Testis (tissue), 3 donors: ENCODE results near the gene XXYLT1. TPM values are rescaled to one million over a fixed set of nuclear protein-coding genes. Genes with fewer than 3 reads are reported as not detected.

ENCODE experiments used
- DNase-seq: peaks from one replicate; pipeline ENCODE4 v3.0.0-alpha.2; 2019
- H3K27ac ChIP-seq, 2 donors: fragments of 200-600 bp; sonication (generic); one replicate each; pipeline ENCODE4 v1.5.1; 2019
- H3K27me3 ChIP-seq: fragments of 200-600 bp; sonication (generic); one replicate; pipeline ENCODE4 v1.5.1; 2019
- H3K36me3 ChIP-seq: fragments of 200-600 bp; sonication (generic); one replicate; pipeline ENCODE4 v1.5.1; 2017; ENCODE audit warnings: low read depth; ENCODE audit errors: missing control alignments
- H3K4me1 ChIP-seq: fragments of 200-600 bp; sonication (generic); one replicate; pipeline ENCODE4 v1.5.1; 2019
- H3K4me3 ChIP-seq, 2 donors: fragments of 200-600 bp; sonication (generic); one replicate each; pipeline ENCODE4 v1.5.1; 2017 to 2019
- H3K9me3 ChIP-seq: fragments of 200-600 bp; sonication (generic); one replicate; pipeline ENCODE4 v1.5.1; 2017
- CTCF ChIP-seq, 3 experiments: fragments of 450-650 bp in 2 of 3; fragments of 200-600 bp in 1 of 3; sonication (generic) in 1 of 3; IDR thresholded peaks; one replicate each; pipeline ENCODE4 v1.5.1; 2016 to 2019; ENCODE audit warnings: antibody characterized with exemption in 3 of 3, mild to moderate bottlenecking in 2 of 3, moderate library complexity in 1 of 3
- POLR2A ChIP-seq: fragments of 450-650 bp; IDR thresholded peaks from one replicate; pipeline ENCODE4 v1.6.1; 2017; ENCODE audit warnings: antibody characterized with exemption, mild to moderate bottlenecking, moderate library complexity
- WGBS, 2 donors: methylation state at CpG; one replicate each; pipeline ENCODE4 v1.1.5; 2018; 5-methylcytosine and 5-hydroxymethylcytosine counted together
- intact Hi-C: fragments of 100-400 bp; cut with DNase I; formaldehyde crosslinking; loops from one replicate; pipeline ENCODE4 v1.15.1; 2023; ENCODE audit warnings: low total_unique reads
- polyA plus RNA-seq: library from polyadenylated mRNA; stranded (reverse); fragments of 350-450 nt; fragmentation: Illumina TruSeq; extraction: RNeasy Lipid Tissue Mini Kit (QIAGEN cat#74804); gene quantifications from one replicate; pipeline ENCODE4 v1.2.3, GENCODE V29; 2014; ENCODE audit warnings: low read depth, low replicate concordance; ENCODE audit not compliant: insufficient read depth
- total RNA-seq, 2 donors: library from RNA; depleted of rRNA; stranded (reverse); fragments of >200 nt; gene quantifications; one replicate each; pipeline ENCODE4 v1.2.3, GENCODE V29; 2016

XXYLT1 gene
- total and polyA plus RNA-seq, 3 donors from 2014 or later, result 7.2 to 12.5 (median 11.1) TPM

DNA sequence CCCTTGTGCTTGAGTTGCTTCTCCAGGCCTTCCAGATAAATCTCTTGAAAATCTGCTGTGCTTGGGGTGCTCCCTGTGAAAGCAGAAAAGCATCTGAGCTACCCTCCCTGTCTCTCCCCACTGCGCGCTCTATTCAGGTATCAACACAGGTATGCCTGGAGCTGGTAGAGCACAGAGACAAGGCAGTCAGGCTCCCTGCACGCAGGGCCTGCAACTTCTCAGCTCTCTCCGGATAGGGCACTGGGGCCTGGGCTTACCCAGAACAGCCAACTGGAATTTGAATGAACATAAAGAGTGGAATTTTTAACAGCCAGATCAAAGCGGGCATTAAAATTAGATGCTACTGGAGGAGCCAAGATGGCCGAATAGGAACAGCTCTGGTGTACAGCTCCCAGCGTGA is 183.6 kb downstream of the XXYLT1 start:
- WGBS, 2 donors, result 77 to 81% methylated on average over 7 of the region's 7 CpGs
- intact Hi-C loops, result no loop called here

GRCh38 chr3:195086885-195087284 is 184.1 kb downstream of the XXYLT1 start:
- H3K4me1 ChIP-seq, result no peaks in the 10 kb centered on the region
- no peaks in the 10 kb centered on the region for H3K9me3 ChIP-seq
- 92 to 95% methylated on average over 9 to 13 of the region's 13 CpGs for whole genome bisulfite sequencing, 2 donors
- intact Hi-C loops, result no loop called here
- no peak for DNase-seq
- no peak for TF ChIP-seq CTCF (IDR thresholded peaks at IDR 0.05)
- no peak for TF ChIP-seq POLR2A
- H3K36me3 ChIP-seq, result no peaks in the 10 kb centered on the region
- H3K27me3 ChIP-seq, result no peaks in the 10 kb centered on the region
- H3K4me3 ChIP-seq, result no peak overlapping the region
- H3K27ac ChIP-seq, result no peak overlapping the region

More for the DNA sequence above, 183.6 kb downstream of the XXYLT1 start:
- Histone ChIP-seq H3K9me3 (no peaks in the 10 kb centered on the region), H3K27ac (no peak overlapping the region), H3K36me3 (no peaks in the 10 kb centered on the region), H3K27me3 (no peaks in the 10 kb centered on the region), H3K4me3 (no peak overlapping the region), H3K4me1 (no peaks in the 10 kb centered on the region)
- TF ChIP-seq CTCF (IDR thresholded peaks at IDR 0.05) (no peak), POLR2A (no peak)
- no peak for DNase-seq

- Histone ChIP-seq H3K27me3 (no peaks in the 10 kb centered on the region), H3K27ac (no peak overlapping the region), H3K4me3 (no peak overlapping the region), H3K9me3 (no peaks in the 10 kb centered on the region), H3K36me3 (no peaks in the 10 kb centered on the region), H3K4me1 (no peaks in the 10 kb centered on the region)
- TF ChIP-seq POLR2A, result no peak
- TF ChIP-seq CTCF (IDR thresholded peaks at IDR 0.05), result no peak
- 96 to 98% methylated on average over 4 of the region's 4 CpGs for WGBS, 2 donors
- DNase-seq, result no peak
- intact Hi-C loops, result no loop called here
These were observed 184.6 kb downstream of the XXYLT1 start for GRCh38 chr3:195086341-195086740.

GRCh38 chr3:195085356-195086130 is 185.4 kb downstream of the XXYLT1 start:
- no peaks in the 10 kb centered on the region for H3K4me1 ChIP-seq
- H3K4me3 ChIP-seq, result no peak overlapping the region
- intact Hi-C loops, result no loop called here
- no peaks in the 10 kb centered on the region for H3K27me3 ChIP-seq
- WGBS, 2 donors, result 96 to 100% methylated on average over 14 to 21 of the region's 21 CpGs
- TF ChIP-seq CTCF (IDR thresholded peaks at IDR 0.05) (no peak), POLR2A (no peak)
- no peak overlapping the region for H3K27ac ChIP-seq
- H3K36me3 ChIP-seq, result no peaks in the 10 kb centered on the region
- no peak for DNase-seq
- no peaks in the 10 kb centered on the region for H3K9me3 ChIP-seq

GRCh38 chr3:195084746-195085145 is 186.2 kb downstream of the XXYLT1 start:
- no peak for DNase-seq
- Histone ChIP-seq H3K4me1 (no peaks in the 10 kb centered on the region), H3K27me3 (no peaks in the 10 kb centered on the region), H3K4me3 (no peak overlapping the region), H3K27ac (no peak overlapping the region), H3K36me3 (no peaks in the 10 kb centered on the region), H3K9me3 (no peaks in the 10 kb centered on the region)
- intact Hi-C loops, result no loop called here
- TF ChIP-seq POLR2A, result no peak
- TF ChIP-seq CTCF (IDR thresholded peaks at IDR 0.05), result no peak
- 86 to 97% methylated on average over 5 of the region's 5 CpGs for WGBS, 2 donors
